SU-DHL-6 (cell line): Measurements from ENCODE around the gene GXYLT2.

Experiments
- EZH2phosphoT487 ChIP-seq: fragments of 200-600 bp; sonication (generic), shearing (Covaris generic); conservative IDR thresholded peaks from 2 replicates; pipeline ENCODE4 v1.6.1; 2018; ENCODE audit warnings: mild to moderate bottlenecking, antibody characterized with exemption, low read length, moderate library complexity, mixed read lengths
- TF ChIP-seq, protein P1 (sequence below): fragments of 200-600 bp; sonication (generic); IDR thresholded peaks from one replicate; pipeline ENCODE4 v1.5.1; 2017; ENCODE audit warnings: antibody characterized with exemption, mild to moderate bottlenecking, low read length, moderate library complexity; ENCODE audit not compliant: insufficient read depth, poor library complexity, severe bottlenecking

DNA sequence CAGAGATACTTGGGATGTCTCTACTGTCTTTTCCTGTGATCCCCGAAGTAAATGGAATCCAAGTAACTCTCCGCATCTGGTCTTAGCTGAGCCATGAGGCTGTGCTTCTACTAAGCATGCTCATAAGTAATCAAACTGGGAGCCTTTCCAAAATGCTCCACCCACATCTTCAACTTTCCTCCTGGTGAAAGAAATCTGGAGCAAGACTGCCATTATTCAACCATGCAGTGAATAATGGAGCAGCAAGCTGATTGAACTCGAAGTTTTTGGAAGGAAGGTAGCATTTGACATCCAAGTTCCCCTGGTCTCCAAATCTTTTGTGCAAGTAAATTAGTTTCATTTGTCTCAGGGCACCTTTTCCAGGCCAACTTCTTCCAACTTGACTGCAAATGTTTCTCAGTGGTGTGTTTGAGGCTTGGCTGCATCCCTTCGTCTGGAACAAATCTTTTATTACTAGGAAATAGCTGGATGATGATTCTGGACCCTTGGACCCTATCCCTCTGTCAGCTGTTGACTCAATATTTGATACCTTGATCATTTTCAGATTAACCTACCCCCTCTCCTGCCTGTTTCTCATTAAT, 19.4 kb downstream of the GXYLT2 start:
- TF ChIP-seq, protein P1, sequence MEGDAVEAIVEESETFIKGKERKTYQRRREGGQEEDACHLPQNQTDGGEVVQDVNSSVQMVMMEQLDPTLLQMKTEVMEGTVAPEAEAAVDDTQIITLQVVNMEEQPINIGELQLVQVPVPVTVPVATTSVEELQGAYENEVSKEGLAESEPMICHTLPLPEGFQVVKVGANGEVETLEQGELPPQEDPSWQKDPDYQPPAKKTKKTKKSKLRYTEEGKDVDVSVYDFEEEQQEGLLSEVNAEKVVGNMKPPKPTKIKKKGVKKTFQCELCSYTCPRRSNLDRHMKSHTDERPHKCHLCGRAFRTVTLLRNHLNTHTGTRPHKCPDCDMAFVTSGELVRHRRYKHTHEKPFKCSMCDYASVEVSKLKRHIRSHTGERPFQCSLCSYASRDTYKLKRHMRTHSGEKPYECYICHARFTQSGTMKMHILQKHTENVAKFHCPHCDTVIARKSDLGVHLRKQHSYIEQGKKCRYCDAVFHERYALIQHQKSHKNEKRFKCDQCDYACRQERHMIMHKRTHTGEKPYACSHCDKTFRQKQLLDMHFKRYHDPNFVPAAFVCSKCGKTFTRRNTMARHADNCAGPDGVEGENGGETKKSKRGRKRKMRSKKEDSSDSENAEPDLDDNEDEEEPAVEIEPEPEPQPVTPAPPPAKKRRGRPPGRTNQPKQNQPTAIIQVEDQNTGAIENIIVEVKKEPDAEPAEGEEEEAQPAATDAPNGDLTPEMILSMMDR, result no peak
- no peak for TF ChIP-seq EZH2phosphoT487
